Muscle of leg (tissue), 11 donors: ENCODE data around the gene BPIFB6. TPM values are rescaled to one million over a fixed set of nuclear protein-coding genes. Genes with fewer than 3 reads are reported as not detected.

Source experiments
- DNase-seq: peaks from one replicate; pipeline ENCODE4 v3.0.0; 2013
- H3K27ac ChIP-seq: one replicate; pipeline ENCODE4 v1.5.1; 2013; ENCODE audit warnings: mild to moderate bottlenecking, low read length, control low read depth
- H3K27me3 ChIP-seq: one replicate; pipeline ENCODE4 v1.6.1; 2013; ENCODE audit warnings: low read length; ENCODE audit not compliant: control insufficient read depth, insufficient read depth
- H3K36me3 ChIP-seq: one replicate; pipeline ENCODE4 v1.6.1; 2013; ENCODE audit warnings: low read length; ENCODE audit not compliant: control insufficient read depth, insufficient read depth
- H3K4me1 ChIP-seq: one replicate; pipeline ENCODE4 v1.6.1; 2013; ENCODE audit warnings: low read length; ENCODE audit not compliant: control insufficient read depth, insufficient read depth
- H3K4me3 ChIP-seq: one replicate; pipeline ENCODE4 v1.5.1; 2013; ENCODE audit warnings: low read length, control low read depth
- H3K9me3 ChIP-seq: replicated peaks from 2 replicates; pipeline ENCODE4 v1.6.1; 2013; ENCODE audit warnings: low read depth, low read length; ENCODE audit not compliant: control insufficient read depth
- WGBS: methylation state at CpG from one replicate; pipeline ENCODE4 v1.1.5; 2013; ENCODE audit warnings: missing lambda C conversion rate; ENCODE audit not compliant: insufficient coverage; 5-methylcytosine and 5-hydroxymethylcytosine counted together
- polyA plus RNA-seq, 8 donors: library from polyadenylated mRNA; unstranded; fragments of 120-200 nt; gene quantifications; one replicate each; pipeline versions ENCODE4 v1.2.1 to v1.2.3, GENCODE V29; 2013; ENCODE audit warnings: inconsistent platforms in 1 of 8, low replicate concordance in 1 of 8; ENCODE audit not compliant: insufficient read length in 8 of 8, insufficient read depth in 1 of 8
- total RNA-seq: library from RNA; stranded (reverse); fragments of 120-200 nt; gene quantifications from one replicate; pipeline ENCODE4 v1.2.4, GENCODE V29; 2013

BPIFB6 gene
- total and polyA plus RNA-seq, 9 donors = not detected

- Histone ChIP-seq H3K27ac (no peak within 1 kb of the TSS), H3K36me3 (no peaks in the 10 kb centered on the region), H3K4me3 (no peak within 1 kb of the TSS), H3K9me3 (no peaks in the 10 kb centered on the region), H3K4me1 (peaks cover 2% of the 10 kb centered on the region), H3K27me3 (no peaks in the 10 kb centered on the region)
- WGBS = 77% methylated on average over 14 of the region's 25 CpGs
- DNase-seq = no peak
Measured at GRCh38 chr20:33053291-33054106, 22.1 kb downstream of the BPIFB6 start, which contains the start of gene BPIFB3. TSS of gene BPIFB3 (plus strand) at chr20:33053903. CDS start at chr20:33055436, 1,533 bp downstream.

GRCh38 chr20:33054381-33054780, 22.9 kb downstream of the BPIFB6 start:
- no peak overlapping the region for H3K4me3 ChIP-seq
- H3K9me3 ChIP-seq = no peaks in the 10 kb centered on the region
- no peak overlapping the region for H3K27ac ChIP-seq
- H3K27me3 ChIP-seq = no peaks in the 10 kb centered on the region
- no peak for DNase-seq
- H3K4me1 ChIP-seq = peaks cover 2% of the 10 kb centered on the region
- H3K36me3 ChIP-seq = no peaks in the 10 kb centered on the region
- 94% methylated on average over 5 of the region's 7 CpGs for WGBS

- no peak overlapping the region for H3K27ac ChIP-seq
- peaks cover 2% of the 10 kb centered on the region for H3K4me1 ChIP-seq
- WGBS = 92% methylated on average over 2 of the region's 2 CpGs
- no peak overlapping the region for H3K4me3 ChIP-seq
- no peaks in the 10 kb centered on the region for H3K27me3 ChIP-seq
- no peaks in the 10 kb centered on the region for H3K36me3 ChIP-seq
- H3K9me3 ChIP-seq = no peaks in the 10 kb centered on the region
- DNase-seq = peak; percentile 24
Measured at GRCh38 chr20:33054791-33055190, 23.3 kb downstream of the BPIFB6 start.

- Histone ChIP-seq H3K4me3 (no peak overlapping the region), H3K27ac (no peak overlapping the region), H3K36me3 (no peaks in the 10 kb centered on the region), H3K27me3 (no peaks in the 10 kb centered on the region), H3K9me3 (no peaks in the 10 kb centered on the region), H3K4me1 (peaks cover 17% of the 10 kb centered on the region)
- DNase-seq = no peak
- WGBS = 86% methylated on average over 2 of the region's 7 CpGs
Measured at GRCh38 chr20:33059136-33059535, 27.7 kb downstream of the BPIFB6 start.

GRCh38 chr20:33059741-33060390, 28.4 kb downstream of the BPIFB6 start:
- Histone ChIP-seq H3K36me3 (no peaks in the 10 kb centered on the region), H3K4me1 (peaks cover 17% of the 10 kb centered on the region), H3K4me3 (no peak overlapping the region), H3K27me3 (no peaks in the 10 kb centered on the region), H3K27ac (no peak overlapping the region), H3K9me3 (no peaks in the 10 kb centered on the region)
- 85% methylated on average over 22 of the region's 22 CpGs for WGBS
- DNase-seq = no peak

- no peak overlapping the region for H3K27ac ChIP-seq
- WGBS = 56% methylated on average over 11 of the region's 14 CpGs
- H3K9me3 ChIP-seq = no peaks in the 10 kb centered on the region
Measured at GRCh38 chr20:33061658-33062028, 30.2 kb downstream of the BPIFB6 start.

GRCh38 chr20:33062105-33062824, 30.8 kb downstream of the BPIFB6 start:
- peaks cover 15% of the 10 kb centered on the region for H3K4me1 ChIP-seq
- WGBS = 29% methylated on average over 6 of the region's 9 CpGs

More at GRCh38 chr20:33061658-33062028, 30.2 kb downstream of the BPIFB6 start:
- peak; percentile 20 for DNase-seq
- Histone ChIP-seq H3K36me3 (no peaks in the 10 kb centered on the region), H3K27me3 (no peaks in the 10 kb centered on the region), H3K4me3 (no peak overlapping the region), H3K4me1 (peaks cover 15% of the 10 kb centered on the region)

GRCh38 chr20:33062825-33063149, 31.3 kb downstream of the BPIFB6 start:
- Histone ChIP-seq H3K4me3 (no peak overlapping the region), H3K4me1 (peaks cover 15% of the 10 kb centered on the region), H3K27me3 (no peaks in the 10 kb centered on the region), H3K36me3 (no peaks in the 10 kb centered on the region), H3K27ac (no peak overlapping the region), H3K9me3 (no peaks in the 10 kb centered on the region)
- no peak for DNase-seq
- no CpG with 5 or more reads among the region's 1 CpG for WGBS

More at GRCh38 chr20:33062105-33062824, 30.8 kb downstream of the BPIFB6 start:
- no peak overlapping the region for H3K27ac ChIP-seq
- H3K9me3 ChIP-seq = no peaks in the 10 kb centered on the region
- no peaks in the 10 kb centered on the region for H3K27me3 ChIP-seq
- H3K4me3 ChIP-seq = no peak overlapping the region
- no peak for DNase-seq
- no peaks in the 10 kb centered on the region for H3K36me3 ChIP-seq

- Histone ChIP-seq H3K4me1 (peaks cover 15% of the 10 kb centered on the region), H3K27me3 (no peaks in the 10 kb centered on the region), H3K27ac (no peak overlapping the region), H3K36me3 (no peaks in the 10 kb centered on the region), H3K4me3 (no peak overlapping the region), H3K9me3 (no peaks in the 10 kb centered on the region)
- 75% methylated on average over 2 of the region's 6 CpGs for whole genome bisulfite sequencing
- peak; percentile 27 for DNase-seq
Measured at GRCh38 chr20:33063271-33063670, 31.8 kb downstream of the BPIFB6 start.
